Activated naive CD8-positive, alpha-beta T cell treated with anti-CD3 and anti-CD28 coated beads, Interleukin-2, amount 50 U/mL, for 16 hours (primary cell): ENCODE data around the gene TCEA3.

Source experiments
- DNase-seq: peaks from one replicate; pipeline ENCODE4 v3.0.0-alpha.2; 2020; ENCODE audit warnings: low read depth, low spot score

Gene TCEA3

DNA sequence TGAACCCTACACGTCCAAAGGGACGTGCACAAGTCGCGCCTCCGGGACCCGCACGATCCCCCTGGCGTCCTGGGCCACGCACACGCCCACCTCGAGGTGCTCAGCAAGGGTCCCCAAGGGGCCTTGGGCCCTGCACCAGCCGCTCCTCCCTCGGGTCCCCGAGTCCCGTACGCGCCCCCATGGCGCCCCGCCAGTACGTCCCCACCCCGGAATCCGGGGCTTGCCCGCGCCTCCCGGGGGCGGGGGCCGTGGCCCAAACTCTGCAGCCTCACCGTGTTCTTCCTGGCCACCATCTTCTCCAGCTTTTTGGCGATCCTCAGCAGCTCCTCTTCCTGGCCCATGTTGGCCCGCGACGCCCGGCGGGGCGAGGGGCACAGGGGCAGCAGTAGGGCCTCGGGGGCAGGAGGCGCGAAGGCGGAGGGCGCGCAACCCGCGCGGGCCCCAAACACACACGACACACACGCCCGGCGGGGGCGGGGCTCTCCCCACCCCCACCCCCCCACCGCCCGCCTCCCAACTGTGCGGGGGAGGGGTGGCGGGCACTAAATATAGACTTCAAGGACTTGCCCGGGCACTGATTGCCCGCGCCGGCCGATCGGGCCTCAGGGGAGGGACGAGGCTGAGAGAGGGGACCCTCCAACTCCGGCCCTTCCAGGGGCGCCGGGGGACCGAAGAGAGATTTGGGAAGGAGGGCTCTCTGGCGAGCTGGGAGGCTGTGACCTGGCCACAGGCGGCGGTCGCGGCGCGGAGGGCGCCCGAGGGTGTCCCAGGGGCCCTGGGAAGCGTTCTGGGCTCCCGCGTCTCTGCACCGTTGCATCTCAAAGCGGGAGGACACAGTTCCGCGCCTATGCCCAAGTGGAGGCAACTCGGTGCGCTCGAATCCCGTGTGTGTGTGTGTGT, at the start of gene TCEA3:
TCEA3 (minus strand) TSS at position 456 of the 900 bp plus-strand sequence; CDS start at position 341, 115 bp downstream.
- DNase-seq = no peak

DNA sequence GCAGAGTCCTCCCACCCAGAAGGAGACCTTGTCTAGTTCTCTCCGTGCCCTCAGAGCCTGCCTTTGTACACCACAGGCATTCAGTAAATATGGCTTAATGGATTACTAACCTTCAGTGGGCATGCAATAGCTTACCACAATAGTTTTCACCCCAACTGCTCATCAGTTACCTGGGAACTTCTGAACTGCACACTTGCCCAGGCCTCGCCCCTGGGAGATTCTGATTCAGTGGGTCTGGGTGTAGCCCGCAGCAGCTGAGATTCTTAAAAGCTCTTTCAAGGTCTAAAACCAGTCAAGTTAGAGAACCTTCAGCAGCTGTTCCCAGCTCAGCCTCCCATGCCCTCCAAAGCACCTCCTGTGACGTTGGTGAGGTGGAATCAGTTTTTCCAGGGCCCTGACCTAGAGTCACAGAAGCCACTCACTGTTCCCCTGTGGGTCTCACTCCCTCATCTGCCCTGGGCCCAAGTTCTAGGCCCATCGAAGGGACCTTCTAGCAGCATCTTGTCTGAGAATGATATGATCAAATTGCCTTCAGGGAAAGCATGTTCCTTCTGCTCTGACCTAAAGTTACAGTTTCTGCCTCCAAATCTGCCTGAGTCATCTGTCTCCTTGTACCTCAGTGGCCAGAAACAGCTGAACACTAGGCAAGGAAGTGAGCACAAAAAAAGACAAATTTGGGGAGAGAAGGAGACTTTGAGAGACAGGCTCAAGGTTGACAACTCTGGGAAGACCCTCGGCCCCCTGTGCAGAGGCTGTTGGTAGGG, 48.7 kb upstream of the TCEA3 start:
- no peak for DNase-seq

DNA sequence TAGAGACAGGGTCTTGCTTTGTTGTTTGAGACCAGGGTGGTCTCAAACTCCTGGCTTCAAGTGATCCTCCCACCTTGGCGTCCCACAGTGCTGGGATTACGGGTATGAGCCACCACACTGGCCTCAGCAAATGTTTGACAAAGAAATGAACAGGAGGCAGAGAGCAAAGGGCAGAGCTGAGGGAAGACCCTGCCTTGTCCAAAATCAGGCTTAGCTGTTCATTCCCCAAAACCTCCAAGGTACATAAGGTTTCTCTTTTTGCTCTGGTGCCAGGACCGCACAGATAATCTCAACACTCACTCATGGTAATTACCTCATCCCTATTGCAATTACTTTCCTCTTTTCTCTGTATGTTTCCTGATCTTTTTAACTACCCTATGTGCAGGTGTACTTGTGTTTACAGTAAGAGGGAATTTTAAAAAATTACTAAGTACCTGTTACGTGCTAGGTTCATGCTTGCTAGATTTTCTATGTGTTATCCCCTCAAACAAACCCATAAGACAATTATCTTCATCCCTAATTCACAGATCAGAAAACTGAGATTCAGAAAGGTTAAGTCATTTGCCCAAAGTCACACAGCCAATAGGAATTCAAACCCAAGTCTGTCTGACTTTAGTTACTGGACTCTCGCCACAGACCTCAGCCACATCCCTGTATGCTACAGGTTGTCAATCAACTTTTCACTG, 47.9 kb upstream of the TCEA3 start:
- no peak for DNase-seq

DNA sequence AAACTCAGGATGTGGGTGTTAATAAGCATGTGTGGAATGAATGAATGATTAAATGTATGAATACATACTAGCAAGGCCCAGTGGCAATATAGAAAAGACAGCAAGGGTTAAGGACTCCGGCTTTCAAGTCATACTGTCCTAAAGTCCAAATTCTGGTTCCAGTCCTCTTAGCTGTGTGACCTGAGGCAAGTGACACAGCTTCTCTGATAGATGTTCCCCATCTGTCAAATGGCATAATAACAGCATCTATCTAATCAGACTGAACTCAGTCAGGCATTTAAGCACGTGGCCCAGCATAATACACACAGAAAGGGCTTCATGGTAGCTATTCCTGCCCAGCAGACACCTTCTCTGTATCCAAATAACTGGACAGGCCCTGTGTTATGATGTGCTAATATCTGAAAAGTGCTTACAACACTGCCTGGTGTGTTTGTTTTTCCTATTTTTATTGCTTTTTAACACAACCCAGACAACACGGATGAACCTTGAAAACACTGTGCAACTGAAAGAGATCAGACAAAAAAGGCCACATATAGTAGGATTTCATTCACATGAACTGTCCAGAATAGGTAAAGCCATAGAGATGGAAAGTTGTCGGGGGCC, 47.0 kb upstream of the TCEA3 start:
- no peak for DNase-seq

DNA sequence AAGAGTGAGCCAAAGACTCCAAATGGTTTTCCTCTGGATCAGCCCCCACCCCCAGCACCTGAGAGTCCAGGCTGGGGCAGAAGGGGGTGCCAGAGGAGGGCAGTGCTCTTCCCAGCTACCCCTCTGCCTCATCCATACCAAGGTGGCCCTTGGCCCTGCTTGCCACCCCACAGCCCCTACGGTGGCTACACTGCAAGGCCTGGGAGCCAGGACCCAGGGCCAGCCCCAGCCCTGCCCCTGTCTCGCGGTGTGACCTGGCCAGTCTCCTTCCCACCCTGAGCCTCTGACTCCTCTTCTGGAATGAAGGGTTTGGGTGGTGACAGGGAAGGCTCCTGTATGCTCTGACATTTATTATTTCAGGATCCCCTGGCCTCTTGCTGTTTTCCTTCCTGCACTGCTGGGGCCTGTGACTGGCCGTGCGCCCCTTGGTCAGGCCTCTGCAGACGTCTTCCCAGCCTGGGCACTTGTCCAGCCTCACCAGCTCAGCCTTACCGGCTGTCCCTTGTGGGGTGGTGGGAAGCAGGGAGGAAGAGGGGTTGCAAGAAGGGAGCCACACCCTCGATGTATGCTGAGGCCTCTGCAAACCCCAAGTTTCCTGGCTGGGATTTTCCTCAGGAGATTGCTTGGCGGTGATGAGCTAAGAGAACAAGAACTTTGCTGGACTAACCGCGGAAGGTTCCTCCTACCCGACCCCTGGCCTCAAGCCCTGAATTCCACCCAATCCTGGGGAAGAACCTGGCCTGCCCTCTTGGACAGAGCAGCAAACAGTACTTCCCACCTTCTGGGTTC, 45.9 kb upstream of the TCEA3 start:
- DNase-seq = no peak

DNA sequence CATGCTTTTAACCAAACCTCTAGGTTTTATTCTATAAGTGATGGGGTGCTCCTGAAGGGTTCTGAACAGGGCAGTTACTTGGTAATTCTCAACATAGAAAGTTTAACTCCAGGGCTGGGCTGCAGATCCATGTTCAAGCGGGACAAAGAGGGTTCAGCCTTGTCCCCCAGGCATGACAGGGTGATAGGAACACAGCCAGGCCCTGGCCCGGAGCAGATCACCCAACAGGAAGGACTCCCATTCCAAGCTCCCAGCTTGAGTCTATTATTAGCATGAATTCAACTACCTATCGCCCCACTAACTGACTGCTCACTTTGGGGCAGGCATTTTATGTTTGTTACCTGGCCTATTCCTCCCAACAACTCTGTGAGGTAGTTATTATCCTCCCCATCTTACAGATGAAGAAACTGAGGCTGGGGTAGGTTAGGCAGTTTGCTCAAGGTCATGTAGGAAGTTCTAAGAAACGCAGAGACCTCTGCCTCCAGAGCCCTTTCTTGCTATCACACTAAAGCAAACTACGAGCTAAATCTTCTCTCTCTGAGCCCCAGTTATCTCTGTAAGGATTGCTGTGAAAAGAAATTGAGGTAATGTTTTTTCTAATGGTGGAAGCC, 44.9 kb upstream of the TCEA3 start:
- no peak for DNase-seq

DNA sequence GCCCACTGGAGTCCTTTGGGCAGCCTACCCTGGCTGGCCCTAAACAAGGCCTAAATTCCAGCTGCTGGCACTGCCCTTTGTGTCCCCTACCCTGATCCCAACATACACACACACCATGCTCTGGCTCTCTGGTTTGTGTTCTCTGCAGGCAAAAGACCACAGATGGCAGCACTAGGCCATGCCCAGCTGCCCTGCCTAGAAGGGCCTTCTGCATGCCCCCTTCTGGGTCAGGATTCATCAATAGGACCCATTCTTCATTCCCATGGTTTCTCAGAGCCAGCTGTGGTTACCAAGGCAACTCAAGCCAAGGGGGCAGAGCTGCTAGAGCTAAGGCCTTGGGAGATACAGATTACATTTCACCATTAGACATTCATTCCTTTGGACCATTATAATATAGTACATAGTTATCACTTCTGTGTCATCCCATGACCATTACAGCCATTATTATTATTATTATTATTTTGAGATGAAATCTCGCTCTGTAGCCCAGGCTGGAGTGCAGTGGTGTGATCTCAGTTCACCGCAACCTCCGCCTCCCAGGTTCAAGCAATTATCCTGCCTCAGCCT, 42.0 kb upstream of the TCEA3 start:
- no peak for DNase-seq

DNA sequence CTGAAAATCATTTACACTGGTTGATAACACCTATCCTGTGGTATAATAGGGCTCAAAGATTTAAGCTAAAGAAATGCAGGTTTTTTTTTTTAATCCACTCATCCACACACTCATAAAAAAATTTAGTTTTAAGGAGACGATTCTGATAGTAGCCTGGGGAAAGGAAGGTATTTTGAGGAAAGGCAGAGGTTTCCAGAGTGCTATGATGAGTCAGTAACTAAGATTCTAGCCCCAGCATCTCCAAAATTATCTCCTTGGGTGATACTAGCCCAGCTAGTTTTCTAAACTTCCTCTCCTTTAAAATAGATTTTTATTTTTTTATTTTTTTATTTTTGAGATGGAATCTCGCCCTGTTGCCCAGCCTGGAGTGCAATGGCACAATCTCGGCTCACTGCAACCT, 38.7 kb upstream of the TCEA3 start:
- DNase-seq = no peak

DNA sequence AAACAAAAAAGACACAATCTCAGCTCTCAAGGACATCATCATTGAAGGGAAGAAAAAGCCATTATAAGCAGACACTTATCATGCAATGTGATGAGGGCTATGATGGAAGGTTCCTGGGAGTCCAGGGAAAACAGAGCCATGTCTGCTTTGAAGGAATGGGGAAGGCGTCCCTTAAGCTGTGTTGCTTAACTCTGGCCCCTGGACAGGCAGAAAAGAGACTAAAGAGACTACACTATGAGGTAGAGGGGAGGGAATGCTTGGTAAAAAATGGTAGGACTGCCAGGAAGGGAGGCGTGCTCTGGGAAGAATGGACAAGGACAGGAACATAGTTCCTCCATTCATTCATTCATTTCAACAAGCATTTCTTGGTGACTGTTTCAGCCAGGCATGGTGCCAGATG, 38.2 kb upstream of the TCEA3 start:
- DNase-seq = no peak

DNA sequence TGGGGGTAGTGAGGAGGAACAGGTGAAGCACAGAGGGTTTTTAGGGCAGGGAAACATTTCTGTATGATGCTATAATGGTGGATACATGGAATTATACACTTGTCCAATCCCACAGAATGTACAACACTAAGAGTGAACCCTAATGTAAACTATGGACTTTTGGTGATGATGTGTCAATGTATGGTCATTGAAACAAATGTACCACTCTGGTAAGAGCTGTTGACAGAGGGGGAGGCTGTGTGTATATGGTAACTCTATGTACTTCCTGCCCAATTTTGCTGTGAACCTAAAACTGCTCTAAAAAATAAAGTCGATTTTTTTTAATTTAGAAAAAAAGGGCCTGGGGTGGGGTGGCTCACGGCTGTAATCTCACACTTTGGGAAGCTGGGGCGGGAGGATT, 36.5 kb upstream of the TCEA3 start:
- no peak for DNase-seq

DNA sequence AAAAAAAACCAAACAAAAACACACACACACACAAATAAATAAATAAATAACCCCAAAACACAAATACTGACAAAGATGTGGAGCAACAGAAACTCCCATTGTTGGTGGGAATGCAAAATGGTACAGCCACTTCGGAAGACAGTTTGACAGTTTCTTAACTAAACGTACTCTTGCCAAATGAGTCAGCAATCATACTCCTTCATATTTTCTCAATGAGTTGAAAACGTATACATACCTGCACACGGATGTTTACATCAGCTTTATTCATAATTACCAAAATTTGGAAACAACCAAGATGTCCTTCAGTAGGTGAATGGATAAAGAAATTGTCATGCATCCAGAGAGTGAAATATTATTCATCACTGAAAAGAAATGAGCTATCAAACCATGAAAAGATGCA, 36.0 kb upstream of the TCEA3 start:
- DNase-seq = no peak

DNA sequence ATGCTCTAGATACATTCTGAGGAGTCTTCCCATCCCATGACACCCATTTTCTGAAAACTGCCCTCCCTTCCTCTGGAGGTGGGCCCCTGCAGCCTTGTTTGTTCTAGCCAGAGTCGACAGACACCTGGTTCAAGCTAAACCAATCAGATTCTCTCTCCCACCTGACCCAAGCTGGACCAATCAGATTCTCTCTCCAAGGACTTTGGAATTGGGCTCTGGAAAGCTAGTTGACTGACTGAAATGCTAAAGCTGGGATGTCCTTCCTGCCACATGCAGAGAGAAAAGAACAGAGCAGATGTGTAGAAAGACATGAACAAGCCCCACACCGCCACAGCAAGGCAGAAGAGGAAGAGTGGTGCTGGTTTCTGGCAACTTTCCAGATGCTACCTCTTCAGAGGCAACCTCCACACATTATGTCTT, 34.8 kb upstream of the TCEA3 start:
- DNase-seq = no peak

DNA sequence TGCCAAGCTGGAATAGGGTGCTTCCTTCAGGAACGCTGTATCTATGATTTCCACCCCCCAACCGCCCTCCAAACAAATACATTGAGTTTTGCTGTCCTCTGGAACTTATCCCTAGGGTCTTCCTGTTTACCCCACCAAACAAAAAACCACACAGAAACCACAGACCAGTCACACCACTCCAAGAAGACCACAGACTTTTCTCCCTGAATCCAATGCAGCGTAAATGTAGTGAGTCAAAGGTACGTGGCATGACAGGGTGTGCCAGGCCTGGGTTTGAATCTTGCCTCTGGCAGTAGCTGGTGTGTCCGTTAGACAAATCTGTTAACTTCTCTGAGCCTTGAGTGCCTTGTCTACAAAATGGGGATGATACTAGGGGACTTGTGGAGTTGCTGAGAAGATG, 31.7 kb upstream of the TCEA3 start:
- no peak for DNase-seq

DNA sequence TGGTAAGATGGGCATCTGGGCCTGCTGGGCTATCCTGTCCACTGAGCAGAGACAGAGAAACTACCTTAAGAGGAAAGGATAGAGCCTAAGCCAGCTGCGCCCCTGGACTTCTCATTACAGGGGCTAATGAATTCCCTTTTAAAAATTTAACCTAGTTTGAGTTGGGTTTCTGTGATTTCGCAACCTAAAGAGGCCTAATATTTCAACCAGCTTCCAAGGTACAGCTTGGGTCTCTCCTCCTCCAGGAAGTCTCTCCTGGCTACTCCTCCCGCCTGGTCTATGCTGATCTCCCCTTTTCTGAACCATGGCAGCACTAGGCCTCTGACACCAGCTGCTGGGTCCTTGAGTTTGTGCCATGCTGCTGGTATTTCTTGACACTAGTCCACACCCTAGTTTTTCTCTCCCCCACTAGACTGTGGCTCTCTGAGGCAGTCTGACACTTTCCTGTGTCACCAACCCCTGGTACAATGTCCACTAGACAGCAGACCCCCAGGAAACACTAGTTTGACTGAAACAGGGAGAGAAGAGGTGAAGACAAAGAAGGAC, 29.0 kb upstream of the TCEA3 start:
- DNase-seq = no peak

DNA sequence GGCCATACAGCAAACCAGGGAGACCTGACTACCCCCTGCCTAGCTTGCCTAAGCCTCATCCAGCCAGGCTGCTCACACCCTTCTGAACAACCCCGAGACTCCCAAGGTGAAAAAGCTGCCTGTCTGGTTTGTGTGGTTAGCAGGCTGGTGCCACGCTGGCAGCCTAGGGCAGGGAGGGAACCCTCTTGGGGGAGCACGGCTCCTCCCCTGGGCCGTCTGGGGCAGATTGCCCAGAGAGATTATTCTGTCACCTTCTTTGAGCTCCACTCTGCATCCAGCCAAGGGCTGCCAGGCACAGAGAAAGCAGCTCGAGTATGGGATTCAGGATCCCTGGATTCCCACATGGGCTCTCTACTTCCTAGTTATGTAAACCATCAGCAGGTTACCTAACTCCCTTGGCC, 27.5 kb upstream of the TCEA3 start:
- DNase-seq = no peak

DNA sequence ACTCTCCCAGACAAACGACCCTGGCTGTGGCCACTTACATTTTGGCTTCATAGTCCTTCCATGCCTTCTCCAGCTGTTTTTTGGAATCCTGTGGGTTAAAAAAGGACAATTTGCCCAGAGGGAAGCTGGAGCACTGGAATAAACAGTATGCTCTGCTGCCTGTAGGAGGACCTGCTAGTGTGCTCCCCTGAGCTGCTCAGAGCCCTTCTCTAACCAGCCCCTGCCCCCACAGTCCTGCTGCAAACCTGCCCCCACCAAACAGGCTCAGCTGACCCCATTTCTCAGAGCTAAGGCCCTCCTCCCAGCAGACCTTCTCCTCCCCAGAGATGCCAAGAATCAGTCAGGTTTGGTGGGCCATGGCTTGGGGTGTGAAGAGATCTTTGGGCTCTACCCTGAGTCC, 26.9 kb upstream of the TCEA3 start:
- DNase-seq = no peak

DNA sequence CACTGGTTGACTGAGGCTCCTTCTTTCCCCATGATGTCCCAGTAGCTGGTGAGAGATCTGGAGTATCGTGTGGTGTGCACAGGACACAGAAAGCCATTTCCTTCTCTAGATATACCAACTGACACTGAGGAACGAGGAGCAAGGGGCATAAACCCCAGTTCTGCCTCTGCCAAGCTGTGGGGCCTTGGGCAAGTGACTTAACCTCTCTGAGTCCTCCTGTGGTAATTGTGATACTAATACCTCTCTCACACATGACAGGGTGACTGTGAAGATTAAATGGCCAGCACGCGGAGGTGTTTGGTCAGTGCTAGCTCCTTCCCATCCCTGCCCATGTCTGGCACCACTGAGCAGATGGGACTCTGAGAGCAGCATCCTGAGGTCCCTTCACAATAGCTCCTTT, 26.3 kb upstream of the TCEA3 start:
- DNase-seq = no peak

DNA sequence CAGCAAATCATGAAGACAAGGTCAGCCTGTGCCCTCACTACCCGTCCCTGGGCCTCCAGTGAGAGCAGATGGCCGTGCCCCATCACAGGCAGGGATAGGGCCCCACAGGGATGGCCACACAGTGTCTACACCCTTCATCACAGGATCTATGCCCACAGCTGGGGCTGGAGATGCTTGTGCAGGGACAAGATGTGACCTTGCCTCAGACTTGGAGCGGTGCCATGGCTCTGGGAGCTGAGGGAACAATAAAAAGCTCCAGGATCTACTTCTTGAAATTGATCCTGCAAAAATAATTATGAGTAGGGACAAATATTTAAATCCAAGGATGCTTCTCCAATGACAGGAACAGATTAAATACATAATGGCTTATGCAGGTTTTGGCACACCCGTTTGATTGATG, 25.4 kb upstream of the TCEA3 start:
- DNase-seq = no peak

DNA sequence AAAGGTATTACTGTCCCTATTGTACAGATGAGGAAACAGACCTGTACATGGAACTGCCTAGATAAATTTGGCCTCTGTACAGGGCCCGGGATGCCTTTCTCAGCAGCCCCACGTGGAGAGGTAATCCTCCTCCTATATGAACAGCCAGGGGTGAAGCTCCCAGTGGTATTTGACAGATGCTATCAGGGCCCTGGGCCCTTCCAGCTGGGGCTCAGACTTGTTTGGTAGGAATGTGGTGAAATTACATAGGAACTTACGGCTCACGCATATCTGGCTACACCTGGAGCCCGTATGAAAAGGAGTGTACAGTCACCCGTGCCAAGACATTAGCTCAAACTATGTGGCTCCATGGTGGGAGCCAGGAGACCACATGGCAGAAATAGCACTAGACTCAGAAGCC, 24.8 kb upstream of the TCEA3 start:
- DNase-seq = no peak

DNA sequence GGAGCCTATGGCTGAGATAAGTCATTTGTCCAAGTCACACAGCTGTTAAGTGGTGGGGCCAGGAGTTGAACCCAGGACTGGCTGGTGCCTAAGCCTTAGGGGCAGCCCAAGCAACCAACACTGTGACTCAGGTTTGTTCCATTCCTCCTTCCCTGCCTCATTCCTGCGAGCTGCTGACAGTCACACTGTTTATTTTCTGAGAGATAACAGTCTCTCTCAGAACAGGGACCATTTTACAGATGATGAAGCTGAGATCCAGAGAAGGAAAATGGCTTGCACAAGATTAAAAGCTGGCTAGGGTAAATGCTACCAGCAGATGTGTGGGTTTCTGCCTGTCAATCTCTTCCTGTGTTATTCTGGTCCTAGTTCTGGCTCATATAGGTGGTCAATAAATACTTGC, 24.3 kb upstream of the TCEA3 start:
- no peak for DNase-seq
